K562 (cell line): ENCODE data around the gene RNF103.

Experiments
- CTCF ChIP-seq, 3 experiments: IDR thresholded peaks in 2 of 3; conservative IDR thresholded peaks in 1 of 3; 2 replicates each; pipeline ENCODE4 v1.5.1; 2011 to 2012; ENCODE audit warnings: low read length in 3 of 3, mild to moderate bottlenecking in 3 of 3, control low read depth in 2 of 3, improper control_type of control experiment in 1 of 3, inconsistent platforms in 1 of 3, low read depth in 1 of 3, mixed read lengths in 1 of 3, moderate library complexity in 1 of 3; ENCODE audit not compliant: insufficient read depth in 2 of 3
- E2F4 ChIP-seq: sonication (generic); formaldehyde crosslinking; IDR thresholded peaks from 2 replicates; pipeline ENCODE4 v1.8.0; 2022; ENCODE audit warnings: mild to moderate bottlenecking, low read depth, missing genetic modification reagents
- ZNF217 ChIP-seq: sonication (generic); formaldehyde crosslinking; IDR thresholded peaks from 2 replicates; pipeline ENCODE4 v1.8.0; 2022; ENCODE audit warnings: mild to moderate bottlenecking, missing genetic modification reagents

DNA sequence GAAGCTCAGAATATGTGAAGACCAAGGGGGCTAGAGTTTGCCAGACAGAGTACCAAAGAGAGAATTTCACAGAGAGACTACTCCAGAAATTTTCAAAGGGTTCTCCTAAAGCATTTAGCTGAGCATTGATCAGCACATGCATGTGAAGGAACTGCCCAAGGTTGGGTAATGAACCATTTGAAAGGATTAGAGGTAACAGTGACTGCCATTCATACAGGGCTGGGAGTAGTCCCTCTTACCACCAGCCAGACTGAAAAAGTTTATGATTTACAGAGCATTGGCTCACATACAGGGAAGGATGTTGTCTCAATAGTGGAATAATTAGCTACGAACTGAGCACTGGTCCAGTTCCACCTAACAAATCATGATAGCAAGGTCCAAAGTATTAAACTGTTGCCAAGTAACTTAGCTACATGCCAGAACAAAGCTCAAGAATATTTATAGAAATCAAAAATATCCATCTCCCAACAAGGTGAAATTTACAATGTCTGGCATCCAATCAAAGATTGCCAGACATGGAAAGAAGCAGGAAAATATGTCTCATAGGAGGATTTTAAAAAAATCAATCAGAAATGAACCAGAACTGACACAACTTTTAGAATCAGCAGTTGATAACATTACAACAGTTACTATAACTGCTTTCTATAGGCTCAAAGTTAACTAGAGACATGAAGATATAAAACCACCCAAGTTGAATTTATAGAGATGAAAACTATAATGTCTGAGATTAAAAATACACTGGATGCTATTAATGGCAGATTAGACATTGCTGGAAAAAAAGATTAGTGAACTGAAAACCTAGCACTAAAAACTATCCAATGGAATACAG, 25.7 kb upstream of the RNF103 start:
- TF ChIP-seq CTCF (IDR thresholded peaks at IDR 0.05 in 2 of 3, conservative IDR thresholded peaks at IDR 0.05 in 1 of 3; ENCODE audit: insufficient read depth in 2 of 3, low read depth in 1 of 3, low read length in 3 of 3) (no peak), E2F4 (CRISPR knock-in tag) (no peak), ZNF217 (CRISPR knock-in tag) (no peak)
